ENCODE data around the gene KCNH8. TPM values are rescaled to one million over a fixed set of nuclear protein-coding genes. Genes with fewer than 3 reads are reported as not detected.
A peak's percentile ranks its signal among the peaks of the same experiment; 100 is the strongest.

Gene KCNH8
- total RNA-seq, 1 donor from 2014 or later = 0.08 TPM

- ATAC-seq = no peak
Observed at GRCh38 chr3:19254189-19254588, 105.9 kb downstream of the KCNH8 start.

GRCh38 chr3:19254784-19255338 lies 106.6 kb downstream of the KCNH8 start:
- ATAC-seq = no peak

GRCh38 chr3:19256313-19256712 lies 108.0 kb downstream of the KCNH8 start:
- ATAC-seq = no peak

- ATAC-seq = no peak
Observed at GRCh38 chr3:19263606-19264005, 115.3 kb downstream of the KCNH8 start.

GRCh38 chr3:19264424-19264823 lies 116.1 kb downstream of the KCNH8 start:
- no peak for ATAC-seq

GRCh38 chr3:19267040-19267439 lies 118.7 kb downstream of the KCNH8 start:
- ATAC-seq = no peak

- no peak for ATAC-seq
Observed at GRCh38 chr3:19270481-19270880, 122.2 kb downstream of the KCNH8 start.

GRCh38 chr3:19272296-19272695 lies 124.0 kb downstream of the KCNH8 start:
- no peak for ATAC-seq

GRCh38 chr3:19273091-19273490 lies 124.8 kb downstream of the KCNH8 start:
- ATAC-seq = no peak

GRCh38 chr3:19274576-19274975 lies 126.3 kb downstream of the KCNH8 start:
- ATAC-seq = no peak

GRCh38 chr3:19284974-19285373 lies 136.7 kb downstream of the KCNH8 start:
- ATAC-seq = no peak

- no peak for ATAC-seq
Observed at GRCh38 chr3:19293295-19293694, 145.0 kb downstream of the KCNH8 start.

- ATAC-seq = no peak
Observed at GRCh38 chr3:19295208-19295607, 146.9 kb downstream of the KCNH8 start.

GRCh38 chr3:19331931-19332330 lies 183.6 kb downstream of the KCNH8 start:
- ATAC-seq = no peak

GRCh38 chr3:19334120-19334519 lies 185.8 kb downstream of the KCNH8 start:
- ATAC-seq = no peak

GRCh38 chr3:19338769-19339168 lies 190.5 kb downstream of the KCNH8 start:
- ATAC-seq = no peak

GRCh38 chr3:19342389-19342788 lies 194.1 kb downstream of the KCNH8 start:
- ATAC-seq = no peak

GRCh38 chr3:19346759-19347158 lies 198.4 kb downstream of the KCNH8 start:
- ATAC-seq = no peak

GRCh38 chr3:19347671-19348070 lies 199.4 kb downstream of the KCNH8 start:
- peak; percentile 20 for ATAC-seq

GRCh38 chr3:19348500-19348899 lies 200.2 kb downstream of the KCNH8 start:
- ATAC-seq = no peak

- ATAC-seq = peak; percentile 68
Observed at GRCh38 chr3:19348941-19349564, 200.7 kb downstream of the KCNH8 start.

GRCh38 chr3:19357947-19358346 lies 209.6 kb downstream of the KCNH8 start:
- ATAC-seq = no peak

GRCh38 chr3:19363071-19363470 lies 214.8 kb downstream of the KCNH8 start:
- no peak for ATAC-seq

- peak; percentile 33 for ATAC-seq
Observed at GRCh38 chr3:19364148-19364547, 215.8 kb downstream of the KCNH8 start.

GRCh38 chr3:19365471-19365870 lies 217.2 kb downstream of the KCNH8 start:
- ATAC-seq = no peak

Measured in esophagus mucosa (tissue), 1 donor.